Activated naive CD4-positive, alpha-beta T cell (primary cell): Measurements from ENCODE around the gene CHAF1B.
"Not testable (repeated sequence)": the region's sequence is repeated elsewhere in the genome, so short reads cannot be mapped to it uniquely, and the experiment has no call there.

Source experiments
- DNase-seq, 4 experiments: peaks; one replicate each; lab custom pipeline; 2025; lab: John Stamatoyannopoulos, UW

Gene CHAF1B

GRCh38 chr21:36385233-36386030, at the start of gene CHAF1B:
Gene CHAF1B (plus strand): TSS chr21:36385392. CDS start chr21:36386137, 745 bp downstream.
- peak; percentile 48 to 77 (median 62) for DNase-seq

- DNase-seq, result no peak
These were observed 48.1 kb upstream of the CHAF1B start for GRCh38 chr21:36337099-36337509.

- no peak for DNase-seq
These were observed 46.2 kb upstream of the CHAF1B start for GRCh38 chr21:36338975-36339374.

GRCh38 chr21:36342581-36342980, 42.6 kb upstream of the CHAF1B start:
- not testable (repeated sequence) for DNase-seq

- no peak for DNase-seq
These were observed 40.3 kb upstream of the CHAF1B start for GRCh38 chr21:36344931-36345330.

GRCh38 chr21:36347278-36347961, 37.8 kb upstream of the CHAF1B start:
- DNase-seq, result no peak

GRCh38 chr21:36347962-36348328, 37.2 kb upstream of the CHAF1B start:
- no peak for DNase-seq

GRCh38 chr21:36349315-36349714, 35.9 kb upstream of the CHAF1B start:
- no peak for DNase-seq

GRCh38 chr21:36350282-36350910, 34.8 kb upstream of the CHAF1B start:
- no peak for DNase-seq

GRCh38 chr21:36354918-36355680, 30.1 kb upstream of the CHAF1B start:
- DNase-seq, result no peak

GRCh38 chr21:36355868-36356267, 29.3 kb upstream of the CHAF1B start:
- DNase-seq, result no peak

GRCh38 chr21:36359185-36359584, 26.0 kb upstream of the CHAF1B start:
- no peak for DNase-seq

GRCh38 chr21:36369064-36369685, 16.0 kb upstream of the CHAF1B start:
- DNase-seq, result no peak

- no peak for DNase-seq
These were observed 9.2 kb upstream of the CHAF1B start for GRCh38 chr21:36375994-36376393.

- no peak for DNase-seq
These were observed 7.8 kb upstream of the CHAF1B start for GRCh38 chr21:36377391-36377842.

GRCh38 chr21:36379251-36379650, 5.9 kb upstream of the CHAF1B start:
- DNase-seq, result no peak

- no peak for DNase-seq
These were observed 3.2 kb upstream of the CHAF1B start for GRCh38 chr21:36381841-36382589.

GRCh38 chr21:36382722-36383121, 2.5 kb upstream of the CHAF1B start:
- DNase-seq, result not testable (repeated sequence)

GRCh38 chr21:36384885-36385232, 333 bp upstream of the CHAF1B start:
- no peak for DNase-seq

GRCh38 chr21:36386031-36386642, 945 bp downstream of the CHAF1B start:
- DNase-seq, result no peak

- no peak for DNase-seq
These were observed 2.9 kb downstream of the CHAF1B start for GRCh38 chr21:36388096-36388495.
